Liver (tissue), 9 donors: ENCODE results near the gene SVEP1. TPM values are rescaled to one million over a fixed set of nuclear protein-coding genes. Genes with fewer than 3 reads are reported as not detected.
"Not testable (repeated sequence)": the region's sequence is repeated elsewhere in the genome, so short reads cannot be mapped to it uniquely, and the experiment has no call there.

Source experiments
- DNase-seq: peaks from one replicate; pipeline ENCODE4 v3.0.0-alpha.2; 2017; ENCODE audit warnings: low spot score
- H3K27ac ChIP-seq, 2 donors: one replicate each; pipeline ENCODE4 v1.7.0; 2013; ENCODE audit warnings: inconsistent platforms in 2 of 2, low read length in 2 of 2, control low read depth in 1 of 2, low read depth in 1 of 2, mild to moderate bottlenecking in 1 of 2
- H3K27me3 ChIP-seq, 4 donors: one replicate each; pipeline versions ENCODE4 v1.6.1 to v1.7.0; 2013; ENCODE audit warnings: low read length in 3 of 4, inconsistent platforms in 1 of 4, mild to moderate bottlenecking in 1 of 4, moderate library complexity in 1 of 4; ENCODE audit not compliant: control insufficient read depth in 4 of 4, insufficient read depth in 4 of 4
- H3K36me3 ChIP-seq, 4 donors: one replicate each; pipeline versions ENCODE4 v1.6.1 to v1.7.0; 2013; ENCODE audit warnings: low read length in 3 of 4, mild to moderate bottlenecking in 3 of 4, low read depth in 1 of 4, moderate library complexity in 1 of 4; ENCODE audit not compliant: control insufficient read depth in 4 of 4, insufficient read depth in 3 of 4
- H3K4me1 ChIP-seq, 4 donors: one replicate each; pipeline versions ENCODE4 v1.6.1 to v1.7.0; 2013; ENCODE audit warnings: low read length in 3 of 4, mild to moderate bottlenecking in 3 of 4, moderate library complexity in 1 of 4; ENCODE audit not compliant: control insufficient read depth in 4 of 4, insufficient read depth in 4 of 4
- H3K4me3 ChIP-seq, 3 donors: one replicate each; pipeline versions ENCODE4 v1.6.1 to v1.7.0; 2013; ENCODE audit warnings: low read length in 3 of 3, control low read depth in 1 of 3, low read depth in 1 of 3, mild to moderate bottlenecking in 1 of 3
- H3K9ac ChIP-seq, 2 donors: one replicate each; pipeline ENCODE4 v1.7.0; 2013; ENCODE audit warnings: low read length in 2 of 2, mild to moderate bottlenecking in 2 of 2, moderate library complexity in 2 of 2, control low read depth in 1 of 2, low read depth in 1 of 2
- H3K9me3 ChIP-seq, 4 donors: one replicate each; pipeline versions ENCODE4 v1.6.1 to v1.7.0; 2013; ENCODE audit warnings: low read length in 3 of 4; ENCODE audit not compliant: control insufficient read depth in 4 of 4
- EGR1 ChIP-seq, 2 donors: IDR thresholded peaks; 2 replicates each; pipeline ENCODE4 v1.6.1; 2016 to 2018; ENCODE audit warnings: antibody characterized with exemption in 2 of 2, low read depth in 2 of 2
- FOXA1 ChIP-seq: IDR thresholded peaks from 2 replicates; pipeline ENCODE4 v1.6.1; 2016; ENCODE audit warnings: antibody characterized with exemption
- FOXA2 ChIP-seq: IDR thresholded peaks from 2 replicates; pipeline ENCODE4 v1.6.1; 2016; ENCODE audit warnings: antibody characterized with exemption
- GABPA ChIP-seq, 2 donors: IDR thresholded peaks in 1 of 2; conservative IDR thresholded peaks in 1 of 2; 2 replicates each; pipeline ENCODE4 v1.6.1; 2016; ENCODE audit warnings: antibody characterized with exemption in 2 of 2, mild to moderate bottlenecking in 1 of 2, moderate library complexity in 1 of 2
- HNF4A ChIP-seq, 2 donors: conservative IDR thresholded peaks; 2 replicates each; pipeline ENCODE4 v1.6.1; 2016; ENCODE audit warnings: antibody characterized with exemption in 2 of 2, mild to moderate bottlenecking in 2 of 2
- HNF4G ChIP-seq: IDR thresholded peaks from 2 replicates; pipeline ENCODE4 v1.6.1; 2016; ENCODE audit warnings: antibody characterized with exemption
- JUND ChIP-seq, 2 donors: IDR thresholded peaks; 2 replicates each; pipeline ENCODE4 v1.6.1; 2016; ENCODE audit warnings: antibody characterized with exemption in 2 of 2
- NR2F2 ChIP-seq: IDR thresholded peaks from 2 replicates; pipeline ENCODE4 v1.6.1; 2016; ENCODE audit warnings: antibody characterized with exemption
- RAD21 ChIP-seq, 2 donors: IDR thresholded peaks; 2 replicates each; pipeline ENCODE4 v1.6.1; 2016; ENCODE audit warnings: antibody characterized with exemption in 2 of 2, mild to moderate bottlenecking in 2 of 2
- RXRA ChIP-seq, 2 donors: IDR thresholded peaks; 2 replicates each; pipeline ENCODE4 v1.6.1; 2017 to 2018; ENCODE audit warnings: antibody characterized with exemption in 2 of 2, mild to moderate bottlenecking in 1 of 2
- SP1 ChIP-seq: IDR thresholded peaks from 2 replicates; pipeline ENCODE4 v1.6.1; 2018; ENCODE audit warnings: antibody characterized with exemption, mild to moderate bottlenecking
- TAF1 ChIP-seq: conservative IDR thresholded peaks from 2 replicates; pipeline ENCODE4 v1.6.1; 2016; ENCODE audit warnings: antibody characterized with exemption, mild to moderate bottlenecking
- YY1 ChIP-seq: IDR thresholded peaks from 2 replicates; pipeline ENCODE4 v1.6.1; 2016; ENCODE audit warnings: antibody characterized with exemption, mild to moderate bottlenecking
- ZBTB33 ChIP-seq: IDR thresholded peaks from 2 replicates; pipeline ENCODE4 v1.6.1; 2016; ENCODE audit warnings: antibody characterized with exemption
- WGBS: extraction: QIAGEN DNeasy Blood & Tissue Kit; methylation state at CpG from one replicate; pipeline ENCODE4 v1.1.7; 2013; 5-methylcytosine and 5-hydroxymethylcytosine counted together
- polyA plus RNA-seq, 2 donors: library from polyadenylated mRNA; stranded (reverse) in 1 of 2; unstranded in 1 of 2; fragments of 200-250 nt in 1 of 2; fragments of >200 nt in 1 of 2; fragmentation: Nextera tagmentation in 1 of 2; extraction: Ambion mirVana in 1 of 2; gene quantifications; one replicate each; pipeline versions ENCODE4 v1.2.1 to v1.2.3, GENCODE V29; 2013 to 2015
- total RNA-seq, 2 donors: library from RNA; depleted of rRNA; stranded (reverse); fragments of >200 nt; gene quantifications; one replicate each; pipeline ENCODE4 v1.2.3, GENCODE V29; 2014
- TF ChIP-seq, protein P1 (sequence below): IDR thresholded peaks from 2 replicates; pipeline ENCODE4 v1.6.1; 2016; ENCODE audit warnings: antibody characterized with exemption
- TF ChIP-seq, protein P2 (sequence below): IDR thresholded peaks from 2 replicates; pipeline ENCODE4 v1.6.1; 2016; ENCODE audit warnings: antibody characterized with exemption, mild to moderate bottlenecking
- donor health status: healthy.
- donor health status: healthy.
- donor health status: healthy.
- donor health status: healthy.
- donor health status: healthy.

SVEP1 gene
- total and polyA plus RNA-seq, 4 donors = 0.58 to 7.5 (median 1.8) TPM

DNA sequence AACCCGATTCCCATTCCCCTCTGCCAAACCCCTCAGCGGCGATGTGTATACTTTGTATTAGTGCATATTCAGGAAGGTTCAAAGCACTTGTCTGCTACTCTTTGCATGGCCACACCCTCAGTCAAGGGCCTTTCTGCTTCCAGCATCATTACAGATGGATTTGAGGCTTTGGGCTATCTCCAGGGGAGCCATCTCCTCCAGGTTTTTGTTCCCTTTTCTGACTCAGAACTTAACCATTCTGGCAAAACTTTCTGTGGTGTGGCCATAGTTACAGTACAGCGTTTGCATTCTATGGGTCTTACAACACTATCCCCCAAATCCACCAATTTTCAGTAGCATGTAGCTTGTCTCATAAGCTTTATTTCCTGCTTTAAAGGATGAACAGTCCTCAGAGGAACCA, 36.0 kb upstream of the SVEP1 start:
- Histone ChIP-seq H3K9ac (no peak overlapping the region), H3K4me1 (no peaks in the 10 kb centered on the region)
- WGBS = 88% methylated on average over 4 of the region's 4 CpGs

GRCh38 chr9:110614576-110614975, 35.0 kb upstream of the SVEP1 start:
- H3K9ac ChIP-seq, H3K27me3 ChIP-seq, H3K4me1 ChIP-seq, H3K4me3 ChIP-seq, H3K36me3 ChIP-seq, H3K27ac ChIP-seq, H3K9me3 ChIP-seq, DNase-seq: not testable (repeated sequence)
- WGBS = 86% methylated on average over 8 of the region's 8 CpGs

More for the DNA sequence above, 36.0 kb upstream of the SVEP1 start:
- Histone ChIP-seq H3K4me3 (no peak overlapping the region), H3K9me3 (no peaks in the 10 kb centered on the region), H3K36me3 (no peaks in the 10 kb centered on the region), H3K27ac (no peak overlapping the region), H3K27me3 (peaks cover 0 to 5% (median 0%) of the 10 kb centered on the region in 4 donors)
- TF ChIP-seq, protein P1, sequence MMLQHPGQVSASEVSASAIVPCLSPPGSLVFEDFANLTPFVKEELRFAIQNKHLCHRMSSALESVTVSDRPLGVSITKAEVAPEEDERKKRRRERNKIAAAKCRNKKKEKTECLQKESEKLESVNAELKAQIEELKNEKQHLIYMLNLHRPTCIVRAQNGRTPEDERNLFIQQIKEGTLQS = no peak
- no peak for TF ChIP-seq SP1
- no peak for TF ChIP-seq YY1
- no peak for TF ChIP-seq HNF4G
- no peak for TF ChIP-seq HNF4A (conservative IDR thresholded peaks at IDR 0.05)
- no peak for TF ChIP-seq JUND (IDR thresholded peaks at IDR 0.05)
- no peak for TF ChIP-seq NR2F2
- TF ChIP-seq RXRA (IDR thresholded peaks at IDR 0.05) = no peak
- no peak for TF ChIP-seq FOXA2
- TF ChIP-seq RAD21 (IDR thresholded peaks at IDR 0.05) = no peak
- no peak for TF ChIP-seq GABPA (IDR thresholded peaks at IDR 0.05 in 1 of 2, conservative IDR thresholded peaks at IDR 0.05 in 1 of 2)
- no peak for DNase-seq

DNA sequence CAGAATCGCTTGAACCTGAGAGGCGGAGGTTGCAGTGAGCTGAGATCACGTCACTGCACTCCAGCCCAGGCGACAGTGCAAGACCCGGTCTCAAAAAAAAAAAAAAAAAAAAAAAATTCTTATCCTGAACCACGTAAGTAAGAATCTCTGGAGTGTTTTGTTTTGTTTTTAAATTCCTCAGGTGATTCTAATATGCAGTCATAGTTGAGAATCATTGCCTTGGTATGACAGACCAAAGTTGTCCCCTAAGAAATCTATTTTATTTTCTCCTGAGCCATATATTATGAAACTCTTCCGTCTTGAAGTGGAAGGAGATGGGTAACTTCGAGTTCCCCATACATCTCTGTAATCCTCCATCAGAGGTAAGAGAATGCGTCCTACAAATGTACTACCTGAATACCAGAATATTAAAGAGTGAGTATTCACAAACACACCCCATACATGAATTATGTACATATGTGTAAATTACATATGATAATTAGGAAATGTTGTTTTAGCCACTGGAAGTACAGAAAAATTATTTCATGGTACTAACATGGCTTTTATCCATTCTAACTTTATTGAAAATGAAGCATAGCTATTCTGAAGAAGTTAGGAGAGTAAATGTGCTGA, 26.7 kb upstream of the SVEP1 start:
- Histone ChIP-seq H3K4me1 (no peaks in the 10 kb centered on the region), H3K9ac (no peak overlapping the region), H3K9me3 (no peaks in the 10 kb centered on the region), H3K27me3 (peaks cover 0 to 8% (median 0%) of the 10 kb centered on the region in 4 donors), H3K36me3 (no peaks in the 10 kb centered on the region), H3K4me3 (no peak overlapping the region), H3K27ac (no peak overlapping the region)
- DNase-seq = no peak
- TF ChIP-seq FOXA1 (no peak), TAF1 (no peak), ZBTB33 (no peak), SP1 (no peak), RXRA (IDR thresholded peaks at IDR 0.05) (no peak), HNF4A (conservative IDR thresholded peaks at IDR 0.05) (no peak), EGR1 (IDR thresholded peaks at IDR 0.05; ENCODE audit: low read depth in 2 of 2) (no peak), NR2F2 (no peak), JUND (IDR thresholded peaks at IDR 0.05) (no peak), FOXA2 (no peak)
- TF ChIP-seq, protein P1 = no peak
- TF ChIP-seq, protein P2, sequence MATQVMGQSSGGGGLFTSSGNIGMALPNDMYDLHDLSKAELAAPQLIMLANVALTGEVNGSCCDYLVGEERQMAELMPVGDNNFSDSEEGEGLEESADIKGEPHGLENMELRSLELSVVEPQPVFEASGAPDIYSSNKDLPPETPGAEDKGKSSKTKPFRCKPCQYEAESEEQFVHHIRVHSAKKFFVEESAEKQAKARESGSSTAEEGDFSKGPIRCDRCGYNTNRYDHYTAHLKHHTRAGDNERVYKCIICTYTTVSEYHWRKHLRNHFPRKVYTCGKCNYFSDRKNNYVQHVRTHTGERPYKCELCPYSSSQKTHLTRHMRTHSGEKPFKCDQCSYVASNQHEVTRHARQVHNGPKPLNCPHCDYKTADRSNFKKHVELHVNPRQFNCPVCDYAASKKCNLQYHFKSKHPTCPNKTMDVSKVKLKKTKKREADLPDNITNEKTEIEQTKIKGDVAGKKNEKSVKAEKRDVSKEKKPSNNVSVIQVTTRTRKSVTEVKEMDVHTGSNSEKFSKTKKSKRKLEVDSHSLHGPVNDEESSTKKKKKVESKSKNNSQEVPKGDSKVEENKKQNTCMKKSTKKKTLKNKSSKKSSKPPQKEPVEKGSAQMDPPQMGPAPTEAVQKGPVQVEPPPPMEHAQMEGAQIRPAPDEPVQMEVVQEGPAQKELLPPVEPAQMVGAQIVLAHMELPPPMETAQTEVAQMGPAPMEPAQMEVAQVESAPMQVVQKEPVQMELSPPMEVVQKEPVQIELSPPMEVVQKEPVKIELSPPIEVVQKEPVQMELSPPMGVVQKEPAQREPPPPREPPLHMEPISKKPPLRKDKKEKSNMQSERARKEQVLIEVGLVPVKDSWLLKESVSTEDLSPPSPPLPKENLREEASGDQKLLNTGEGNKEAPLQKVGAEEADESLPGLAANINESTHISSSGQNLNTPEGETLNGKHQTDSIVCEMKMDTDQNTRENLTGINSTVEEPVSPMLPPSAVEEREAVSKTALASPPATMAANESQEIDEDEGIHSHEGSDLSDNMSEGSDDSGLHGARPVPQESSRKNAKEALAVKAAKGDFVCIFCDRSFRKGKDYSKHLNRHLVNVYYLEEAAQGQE = no peak
- WGBS = 82% methylated on average over 9 of the region's 9 CpGs
